NCI-H128 (cell line): ENCODE data around the gene MBNL1.
"Not testable (repeated sequence)": the region's sequence is repeated elsewhere in the genome, so short reads cannot be mapped to it uniquely, and the experiment has no call there.

Experiments used
- DNase-seq: peaks from one replicate; lab custom pipeline; 2025; ENCODE audit not compliant: unreplicated experiment; lab: John Stamatoyannopoulos, UW

Gene MBNL1

DNA sequence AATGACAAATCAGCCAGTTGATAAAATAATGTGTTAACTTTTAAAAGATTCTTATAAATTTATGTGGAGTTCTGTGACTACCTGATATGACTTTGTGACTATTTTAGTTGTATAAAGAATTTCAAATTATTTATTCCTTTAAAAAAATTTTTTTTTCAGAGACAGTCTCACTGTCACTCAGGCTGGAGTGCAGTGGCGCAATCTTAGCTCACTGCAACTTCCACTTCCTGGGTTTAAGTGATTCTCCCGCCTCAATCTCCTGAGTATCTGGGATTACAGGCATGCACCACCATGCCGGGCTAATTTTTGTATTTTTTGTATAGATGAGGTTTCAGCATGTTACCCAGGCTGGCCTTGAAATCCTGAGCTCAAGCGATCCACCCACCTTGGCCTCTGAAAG is 48.5 kb downstream of the MBNL1 start:
- no peak for DNase-seq

DNA sequence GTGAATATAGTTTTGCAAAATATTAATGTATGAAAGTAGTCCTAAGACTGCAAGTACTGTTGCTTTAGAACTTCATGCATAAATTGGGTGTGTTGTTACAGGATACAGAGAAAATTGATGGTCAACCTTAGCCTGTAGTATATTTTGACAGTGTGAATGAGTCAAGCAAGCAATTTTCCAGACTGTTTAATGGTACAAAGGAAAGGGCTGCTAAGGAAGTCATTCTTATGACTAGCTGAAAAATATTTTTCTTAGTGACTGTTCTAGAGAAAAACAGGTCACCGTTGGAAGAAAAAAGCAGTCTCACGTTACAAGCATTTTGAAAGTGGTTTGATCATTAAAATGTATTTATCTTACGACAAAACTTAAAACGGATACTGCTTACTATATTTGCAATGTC is 49.2 kb downstream of the MBNL1 start:
- no peak for DNase-seq

DNA sequence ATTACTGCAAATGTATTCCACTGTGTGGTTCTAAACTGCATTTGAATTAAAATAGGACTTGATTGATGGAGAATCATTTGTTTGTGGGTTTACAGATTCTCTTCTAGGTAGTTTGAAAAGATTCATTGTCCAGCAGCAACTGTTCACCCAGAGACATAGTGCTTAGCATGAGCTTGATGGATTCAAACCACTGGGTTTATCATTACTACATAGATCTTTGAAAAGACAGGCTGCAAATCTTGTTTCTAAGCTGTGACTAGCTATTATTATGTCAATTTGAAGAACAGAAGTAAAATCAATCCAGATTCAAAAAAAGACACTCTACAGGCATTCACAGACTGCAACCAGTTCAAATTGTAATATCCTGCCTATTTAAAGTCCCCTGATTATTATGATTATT is 49.8 kb downstream of the MBNL1 start:
- no peak for DNase-seq

DNA sequence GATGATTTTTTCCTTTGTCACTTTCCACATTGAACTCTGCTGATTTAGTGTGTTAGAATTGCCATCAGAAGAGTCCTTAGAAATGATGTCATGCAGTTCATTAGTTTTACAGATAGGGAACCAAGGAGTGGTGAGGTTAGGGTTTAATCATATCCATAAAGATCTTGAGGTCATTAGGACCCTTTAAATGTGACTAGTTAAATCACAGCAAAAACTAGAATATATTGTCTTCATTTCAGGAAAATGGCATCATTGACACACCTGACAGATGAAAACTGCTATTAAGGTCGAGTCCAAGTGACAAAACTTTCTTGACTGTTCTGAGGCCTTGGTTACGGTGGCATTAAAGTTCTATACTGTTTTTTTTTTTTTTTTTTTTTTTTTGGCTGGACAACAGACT is 50.5 kb downstream of the MBNL1 start:
- DNase-seq: no peak

GRCh38 chr3:152319831-152320617 is 51.3 kb downstream of the MBNL1 start:
- no peak for DNase-seq

GRCh38 chr3:152321200-152321954 is 52.6 kb downstream of the MBNL1 start:
- DNase-seq: no peak

DNA sequence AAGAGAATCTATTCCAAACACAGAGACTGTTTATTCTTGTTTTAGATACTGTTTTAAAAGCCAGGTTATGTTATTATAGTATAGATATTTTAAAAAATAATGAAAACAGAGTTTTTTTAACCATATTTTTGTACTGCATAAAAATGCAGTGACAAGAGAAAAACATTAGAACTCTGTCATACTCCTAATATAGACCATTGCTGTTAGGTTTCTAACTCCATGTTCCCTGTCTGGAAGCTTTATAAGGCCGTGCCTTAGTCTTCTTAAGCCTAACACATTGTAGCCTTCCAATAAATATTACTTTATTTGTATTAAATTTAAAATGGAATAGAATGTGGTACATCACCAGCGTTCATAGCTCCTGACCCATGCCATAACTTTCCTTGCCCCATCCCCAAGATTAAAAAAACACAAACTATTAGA is 53.2 kb downstream of the MBNL1 start:
- DNase-seq: no peak

GRCh38 chr3:152322756-152323155 is 54.0 kb downstream of the MBNL1 start:
- DNase-seq: no peak

- DNase-seq: no peak
Measured at GRCh38 chr3:152323834-152324233, 55.1 kb downstream of the MBNL1 start.

GRCh38 chr3:152325136-152325535 is 56.4 kb downstream of the MBNL1 start:
- no peak for DNase-seq

GRCh38 chr3:152327203-152327602 is 58.5 kb downstream of the MBNL1 start:
- DNase-seq: no peak

DNA sequence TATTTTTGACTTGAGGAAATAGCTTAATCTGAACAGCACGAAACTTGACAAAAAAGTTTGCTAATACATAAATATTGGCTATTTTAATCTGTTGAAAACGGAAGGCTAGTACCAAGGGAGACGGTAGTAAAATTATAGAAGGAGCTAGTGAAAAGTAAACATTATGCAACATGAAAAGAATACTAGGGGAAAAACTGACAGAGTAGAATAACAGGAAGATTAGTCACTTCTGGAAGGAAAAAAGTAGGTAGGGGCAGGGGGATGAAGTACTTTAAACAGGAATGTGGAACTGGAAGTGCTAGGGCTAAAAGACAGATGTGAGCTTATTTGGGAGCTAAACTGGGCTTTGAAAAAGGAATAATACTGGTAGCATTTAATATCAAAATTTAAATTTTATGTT is 60.1 kb downstream of the MBNL1 start:
- DNase-seq: no peak

- DNase-seq: no peak
Measured at GRCh38 chr3:152330559-152330958, 61.8 kb downstream of the MBNL1 start.

- DNase-seq: no peak
Measured at GRCh38 chr3:152331018-152331541, 62.4 kb downstream of the MBNL1 start.

GRCh38 chr3:152331998-152332397 is 63.3 kb downstream of the MBNL1 start:
- no peak for DNase-seq

- no peak for DNase-seq
Measured at GRCh38 chr3:152333928-152334327, 65.2 kb downstream of the MBNL1 start.

DNA sequence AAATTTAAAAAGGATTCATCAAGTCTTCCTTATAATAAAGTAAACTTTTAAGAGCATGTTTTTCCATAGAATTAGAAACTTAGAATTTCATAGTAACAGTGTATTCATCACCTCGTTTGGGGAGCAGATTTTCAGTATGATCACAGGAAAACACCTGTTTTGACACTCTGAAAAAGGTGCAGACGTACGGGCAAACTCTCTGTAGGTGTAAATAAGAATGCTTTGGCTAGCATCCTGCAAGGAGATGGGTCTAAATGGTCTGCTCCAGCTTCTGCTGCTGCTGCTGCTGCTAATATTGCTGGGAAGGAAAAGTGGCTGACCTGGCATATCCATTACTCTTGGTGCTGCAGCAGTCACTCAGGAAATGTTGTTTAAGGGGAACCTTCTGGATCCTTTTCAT is 66.0 kb downstream of the MBNL1 start:
- no peak for DNase-seq

DNA sequence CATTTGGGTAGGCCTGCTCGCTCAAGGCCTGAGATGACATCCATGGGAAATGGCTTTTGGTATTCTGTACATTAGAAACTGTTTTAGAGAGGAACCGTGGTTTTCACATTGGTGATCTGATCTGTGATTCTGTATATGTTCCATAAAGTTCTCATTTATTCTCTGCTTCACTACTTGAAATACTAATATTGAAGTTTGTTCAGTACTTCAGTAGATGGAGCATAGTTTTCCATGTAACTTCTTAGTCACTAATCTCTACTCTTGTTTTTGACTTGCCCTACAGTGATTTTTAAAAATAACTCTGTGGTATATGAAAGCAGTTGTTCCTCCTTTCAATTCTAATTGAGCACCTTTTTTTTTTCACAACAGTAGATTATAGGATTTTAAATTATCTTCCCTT is 66.5 kb downstream of the MBNL1 start:
- no peak for DNase-seq

DNA sequence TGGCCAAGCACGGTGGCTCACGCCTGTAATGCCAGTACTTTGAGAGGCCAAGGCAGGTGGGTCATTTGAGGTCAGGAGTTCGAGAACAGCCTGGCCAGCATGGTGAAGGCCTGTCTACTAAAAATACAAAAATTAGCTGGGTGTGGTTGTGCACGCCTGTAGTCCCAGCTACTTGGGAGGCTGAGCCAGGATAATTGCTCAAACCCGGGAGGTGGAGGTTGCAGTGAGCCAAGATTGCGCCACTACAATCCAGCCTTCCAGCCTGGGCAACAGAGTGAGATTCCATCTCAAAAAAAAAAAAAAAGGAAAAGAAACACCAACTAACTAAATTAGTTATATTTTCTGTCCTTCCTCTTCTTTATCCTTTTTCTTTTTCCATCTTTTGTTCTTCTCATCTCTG is 68.6 kb downstream of the MBNL1 start:
- DNase-seq: not testable (repeated sequence)

DNA sequence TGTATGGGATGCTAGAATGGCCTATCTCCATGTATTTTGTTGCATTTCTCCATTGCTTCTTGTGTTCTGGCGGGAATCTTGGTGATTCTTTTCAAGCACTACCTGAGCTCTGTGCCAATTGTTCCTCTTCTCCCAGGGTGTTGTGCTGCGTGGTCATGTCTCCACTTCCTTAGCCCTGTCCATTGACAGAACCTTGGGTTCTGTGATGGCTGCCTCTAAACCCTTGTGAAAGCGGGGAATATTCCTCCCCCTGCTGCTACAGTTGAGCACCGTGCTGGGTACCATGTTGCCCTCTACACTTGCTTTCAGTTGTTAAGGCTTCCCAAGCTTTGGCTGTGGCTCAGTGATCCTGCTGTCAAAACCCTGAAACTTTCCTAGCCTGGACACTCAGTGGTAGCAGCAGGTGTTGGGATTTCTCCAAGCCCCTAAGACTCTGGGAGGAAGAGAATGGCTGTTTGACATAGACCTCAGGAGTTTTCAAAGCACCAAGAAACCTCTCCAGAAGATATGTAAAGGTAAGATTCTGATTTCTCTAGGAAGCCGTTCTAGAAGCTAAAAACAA is 69.5 kb downstream of the MBNL1 start:
- DNase-seq: no peak

- no peak for DNase-seq
Measured at GRCh38 chr3:152339881-152340505, 71.3 kb downstream of the MBNL1 start.
